Panc1 (cell line): Measurements from ENCODE around the gene ANP32B. TPM values are rescaled to one million over a fixed set of nuclear protein-coding genes. Genes with fewer than 3 reads are reported as not detected.

Experiments
- ATAC-seq: fragments of 200-7000 bp; cut with Tn5 transposase; 2 replicates; pipeline ENCODE4 v1.9.1; 2020; ENCODE audit warnings: mild to moderate bottlenecking, moderate library complexity
- BruUV-seq: library from RNA; stranded (reverse); fragments of 400-500 nt; replicated peaks from 2 replicates; lab custom pipeline; 2021; lab: Mats Ljungman, UMichigan
- CTCF ChIA-PET: fragments of 300-600 bp; sonication (Branson Sonifier 250); formaldehyde crosslinking; loops from one replicate; lab custom pipeline; 2022; ENCODE audit warnings: antibody characterized with exemption; lab: Charles Lee
- POLR2A ChIA-PET: fragments of 300-600 bp; sonication (Branson Sonifier 250); formaldehyde crosslinking; loops from one replicate; lab custom pipeline; 2022; ENCODE audit warnings: antibody characterized with exemption; lab: Charles Lee
- DNase-seq: peaks from one replicate; pipeline ENCODE4 v3.0.0-alpha.2; 2010; ENCODE audit warnings: low read depth, low spot score
- H3K27ac ChIP-seq: 2 replicates; pipeline ENCODE4 v1.5.1; 2011; ENCODE audit warnings: mild to moderate bottlenecking, low read length, inconsistent platforms
- H3K27me3 ChIP-seq: fragments of 200-500 bp; sonication (Bioruptor generic); 2 replicates; pipeline ENCODE4 v1.6.0; 2014; ENCODE audit warnings: low read length, inconsistent platforms; ENCODE audit not compliant: control insufficient read depth, insufficient read depth
- H3K36me3 ChIP-seq: fragments of 200-500 bp; sonication (Bioruptor generic); 2 replicates; pipeline ENCODE4 v1.5.1; 2014; ENCODE audit warnings: inconsistent platforms, mild to moderate bottlenecking, low read length, moderate library complexity; ENCODE audit not compliant: control insufficient read depth, insufficient read depth
- H3K4me1 ChIP-seq: 2 replicates; pipeline ENCODE4 v1.5.1; 2011; ENCODE audit warnings: inconsistent platforms, mild to moderate bottlenecking, low read length, moderate library complexity; ENCODE audit not compliant: control insufficient read depth, insufficient read depth
- H3K4me3 ChIP-seq, 2 experiments: 2 replicates each; pipeline ENCODE4 v1.5.1; 2011 to 2012; ENCODE audit warnings: low read depth in 2 of 2, low read length in 2 of 2, mild to moderate bottlenecking in 2 of 2, inconsistent platforms in 1 of 2, moderate library complexity in 1 of 2
- H3K9me3 ChIP-seq: fragments of 200-500 bp; sonication (Bioruptor generic); 2 replicates; pipeline ENCODE4 v1.5.1; 2014; ENCODE audit warnings: low read depth, mild to moderate bottlenecking, inconsistent platforms, low read length, moderate library complexity; ENCODE audit not compliant: control insufficient read depth, insufficient read depth
- POLR2AphosphoS5 ChIP-seq: IDR thresholded peaks from 2 replicates; pipeline ENCODE4 v1.6.1; 2012; ENCODE audit warnings: mild to moderate bottlenecking, low read depth, low read length, moderate library complexity
- REST ChIP-seq, 2 experiments: IDR thresholded peaks; 2 replicates each; pipeline ENCODE4 v1.6.1; 2011 to 2012; ENCODE audit warnings: low read depth in 2 of 2, control low read depth in 1 of 2, low read length in 1 of 2, mild to moderate bottlenecking in 1 of 2, moderate library complexity in 1 of 2; ENCODE audit not compliant: insufficient read depth in 1 of 2
- SIN3A ChIP-seq: IDR thresholded peaks from 2 replicates; pipeline ENCODE4 v1.6.1; 2012; ENCODE audit warnings: low read depth, mild to moderate bottlenecking, low read length, moderate library complexity, borderline replicate concordance; ENCODE audit not compliant: insufficient read depth
- TCF7L2 ChIP-seq: IDR thresholded peaks from 2 replicates; pipeline ENCODE4 v1.6.1; 2011; ENCODE audit warnings: mild to moderate bottlenecking, low read depth, low read length, inconsistent platforms
- in situ Hi-C: cut with HindIII; loops from 2 replicates; pipeline ENCODE4 v1.10.0; 2016; ENCODE audit warnings: low sequenced_read_pairs, low pct_unique_long_range_greater_than_20kb
- intact Hi-C: fragments of 100-400 bp; cut with micrococcal nuclease; formaldehyde crosslinking; loops from one replicate; pipeline ENCODE4 v1.10.0; 2022; ENCODE audit not compliant: unreplicated experiment
- total RNA-seq: library from RNA; stranded (reverse); gene quantifications from one replicate; pipeline ENCODE4 v1.2.1, GENCODE V29; 2021; ENCODE audit not compliant: unreplicated experiment
- TF ChIP-seq, protein P1 (sequence below): fragments of 450-650 bp; IDR thresholded peaks from 2 replicates; pipeline ENCODE4 v1.5.1; 2017; ENCODE audit warnings: mild to moderate bottlenecking

The ANP32B gene
- total RNA-seq, 1 experiment from 2014 or later, result 109 TPM

GRCh38 chr9:98039607-98040017 lies 56.5 kb downstream of the ANP32B start:
- Histone ChIP-seq H3K4me3 (no peak overlapping the region), H3K36me3 (no peaks in the 10 kb centered on the region), H3K27ac (no peak overlapping the region), H3K4me1 (no peaks in the 10 kb centered on the region), H3K9me3 (no peaks in the 10 kb centered on the region), H3K27me3 (no peaks in the 10 kb centered on the region)
- no peak for DNase-seq
- ChIA-PET POLR2A (no interaction called here), CTCF (interaction anchor here (0.7 kb wide), 1 partner anchor 12 kb away, joined by 3 read pairs; no protein-coding TSS in a partner anchor)
- intact Hi-C loops, result loop anchor here (10.0 kb wide), 1 partner anchor 115 kb away; the partner anchor contains the start of gene TRMO
- BruUV-seq, result no TSS peak
- TF ChIP-seq REST (IDR thresholded peaks at IDR 0.05; ENCODE audit: insufficient read depth in 1 of 2, low read depth in 2 of 2, low read length in 1 of 2) (no peak), SIN3A (no peak), POLR2AphosphoS5 (no peak), TCF7L2 (no peak)
- TF ChIP-seq, protein P1, sequence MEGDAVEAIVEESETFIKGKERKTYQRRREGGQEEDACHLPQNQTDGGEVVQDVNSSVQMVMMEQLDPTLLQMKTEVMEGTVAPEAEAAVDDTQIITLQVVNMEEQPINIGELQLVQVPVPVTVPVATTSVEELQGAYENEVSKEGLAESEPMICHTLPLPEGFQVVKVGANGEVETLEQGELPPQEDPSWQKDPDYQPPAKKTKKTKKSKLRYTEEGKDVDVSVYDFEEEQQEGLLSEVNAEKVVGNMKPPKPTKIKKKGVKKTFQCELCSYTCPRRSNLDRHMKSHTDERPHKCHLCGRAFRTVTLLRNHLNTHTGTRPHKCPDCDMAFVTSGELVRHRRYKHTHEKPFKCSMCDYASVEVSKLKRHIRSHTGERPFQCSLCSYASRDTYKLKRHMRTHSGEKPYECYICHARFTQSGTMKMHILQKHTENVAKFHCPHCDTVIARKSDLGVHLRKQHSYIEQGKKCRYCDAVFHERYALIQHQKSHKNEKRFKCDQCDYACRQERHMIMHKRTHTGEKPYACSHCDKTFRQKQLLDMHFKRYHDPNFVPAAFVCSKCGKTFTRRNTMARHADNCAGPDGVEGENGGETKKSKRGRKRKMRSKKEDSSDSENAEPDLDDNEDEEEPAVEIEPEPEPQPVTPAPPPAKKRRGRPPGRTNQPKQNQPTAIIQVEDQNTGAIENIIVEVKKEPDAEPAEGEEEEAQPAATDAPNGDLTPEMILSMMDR, result no peak
- in situ Hi-C loops, result no loop called here
- ATAC-seq, result no peak

- DNase-seq, result no peak
- H3K4me3 ChIP-seq, result no peak overlapping the region
- intact Hi-C loops (no loop called here), in situ Hi-C loops (no loop called here)
- no peaks in the 10 kb centered on the region for H3K4me1 ChIP-seq
- no peak for ATAC-seq
- H3K27me3 ChIP-seq, result no peaks in the 10 kb centered on the region
- H3K36me3 ChIP-seq, result no peaks in the 10 kb centered on the region
- TF ChIP-seq POLR2AphosphoS5, result no peak
- TF ChIP-seq REST (IDR thresholded peaks at IDR 0.05; ENCODE audit: insufficient read depth in 1 of 2, low read depth in 2 of 2, low read length in 1 of 2), result no peak
- TF ChIP-seq TCF7L2, result no peak
- TF ChIP-seq, protein P1, result no peak
- no peak for TF ChIP-seq SIN3A
- H3K9me3 ChIP-seq, result no peaks in the 10 kb centered on the region
- ChIA-PET POLR2A (no interaction called here), CTCF (no interaction called here)
- no TSS peak for BruUV-seq
- no peak overlapping the region for H3K27ac ChIP-seq
Observed at GRCh38 chr9:98040212-98040611, 57.1 kb downstream of the ANP32B start.
